ENCODE results near the gene THBS1. TPM values are rescaled to one million over a fixed set of nuclear protein-coding genes. Genes with fewer than 3 reads are reported as not detected.
A peak's percentile ranks its signal among the peaks of the same experiment; 100 is the strongest.

Gene THBS1
- total and polyA plus RNA-seq, 2 experiments from 2014 or later, result 82.9 to 220 TPM

GRCh38 chr15:39597751-39598185 lies 16.9 kb downstream of the THBS1 start:
- H3K4me2 ChIP-seq, result no peak overlapping the region
- H3K9me3 ChIP-seq (ENCODE audit: low read depth), result no peaks in the 10 kb centered on the region
- TF ChIP-seq EZH2 (IDR thresholded peaks at IDR 0.05; ENCODE audit: borderline replicate concordance), result no peak
- TF ChIP-seq EZH2phosphoT487 (IDR thresholded peaks at IDR 0.05; ENCODE audit: low read depth, severe bottlenecking, unreplicated experiment), result no peak
- TF ChIP-seq CTCF (IDR thresholded peaks at IDR 0.05; ENCODE audit: poor library complexity), result no peak
- H3K27ac ChIP-seq, result peak overlapping the region; percentile 68
- no peak for DNase-seq (ENCODE audit: low spot score)
- no peak overlapping the region for H2AFZ ChIP-seq
- H3K27me3 ChIP-seq, result no peaks in the 10 kb centered on the region
- no peaks in the 10 kb centered on the region for H3K36me3 ChIP-seq (replicated peaks; ENCODE audit: insufficient read depth, low read depth)
- no peaks in the 10 kb centered on the region for H3K79me2 ChIP-seq
- H3K9me2 ChIP-seq (replicated peaks; ENCODE audit: insufficient read depth), result no peaks in the 10 kb centered on the region
- no peak overlapping the region for H3K4me3 ChIP-seq
- H4K20me1 ChIP-seq (ENCODE audit: insufficient read depth, poor library complexity, severe bottlenecking), result no peaks in the 10 kb centered on the region
- 94% methylated on average over 6 of the region's 6 CpGs for WGBS (ENCODE audit: low lambda C conversion rate, missing lambda C conversion rate)
- peaks cover 4% of the 10 kb centered on the region for H3K4me1 ChIP-seq (ENCODE audit: insufficient read depth)

GRCh38 chr15:39598186-39598850 lies 17.4 kb downstream of the THBS1 start:
- H3K79me2 ChIP-seq, result no peaks in the 10 kb centered on the region
- H3K9me2 ChIP-seq (replicated peaks; ENCODE audit: insufficient read depth), result no peaks in the 10 kb centered on the region

GRCh38 chr15:39598958-39599845 lies 18.3 kb downstream of the THBS1 start:
- no peak for TF ChIP-seq EZH2 (IDR thresholded peaks at IDR 0.05; ENCODE audit: borderline replicate concordance)
- no peak for TF ChIP-seq CTCF (IDR thresholded peaks at IDR 0.05; ENCODE audit: poor library complexity)
- no peak for TF ChIP-seq EZH2phosphoT487 (IDR thresholded peaks at IDR 0.05; ENCODE audit: low read depth, severe bottlenecking, unreplicated experiment)
- no peaks in the 10 kb centered on the region for H3K9me3 ChIP-seq (ENCODE audit: low read depth)
- no peak overlapping the region for H3K4me3 ChIP-seq
- H3K27ac ChIP-seq, result peak overlapping the region; percentile 50
- H2AFZ ChIP-seq, result no peak overlapping the region
- no peaks in the 10 kb centered on the region for H3K79me2 ChIP-seq
- H3K9me2 ChIP-seq (replicated peaks; ENCODE audit: insufficient read depth), result no peaks in the 10 kb centered on the region
- DNase-seq (ENCODE audit: low spot score), result no peak
- H4K20me1 ChIP-seq (ENCODE audit: insufficient read depth, poor library complexity, severe bottlenecking), result no peaks in the 10 kb centered on the region
- H3K4me2 ChIP-seq, result no peak overlapping the region
- H3K4me1 ChIP-seq (ENCODE audit: insufficient read depth), result peaks cover 4% of the 10 kb centered on the region
- 81% methylated on average over 12 of the region's 12 CpGs for WGBS (ENCODE audit: low lambda C conversion rate, missing lambda C conversion rate)
- H3K36me3 ChIP-seq (replicated peaks; ENCODE audit: insufficient read depth, low read depth), result no peaks in the 10 kb centered on the region
- no peaks in the 10 kb centered on the region for H3K27me3 ChIP-seq

More at GRCh38 chr15:39598186-39598850, 17.4 kb downstream of the THBS1 start:
- no peaks in the 10 kb centered on the region for H4K20me1 ChIP-seq (ENCODE audit: insufficient read depth, poor library complexity, severe bottlenecking)
- H2AFZ ChIP-seq, result no peak overlapping the region
- H3K4me3 ChIP-seq, result no peak overlapping the region
- TF ChIP-seq CTCF (IDR thresholded peaks at IDR 0.05; ENCODE audit: poor library complexity), result no peak
- no peak for TF ChIP-seq EZH2phosphoT487 (IDR thresholded peaks at IDR 0.05; ENCODE audit: low read depth, severe bottlenecking, unreplicated experiment)
- no peak for TF ChIP-seq EZH2 (IDR thresholded peaks at IDR 0.05; ENCODE audit: borderline replicate concordance)
- H3K9me3 ChIP-seq (ENCODE audit: low read depth), result no peaks in the 10 kb centered on the region
- peak overlapping the region; percentile 38 for H3K4me2 ChIP-seq
- WGBS (ENCODE audit: low lambda C conversion rate, missing lambda C conversion rate), result 37% methylated on average over 3 of the region's 3 CpGs
- H3K27ac ChIP-seq, result peak overlapping the region; percentile 68
- H3K4me1 ChIP-seq (ENCODE audit: insufficient read depth), result peaks cover 4% of the 10 kb centered on the region
- no peak for DNase-seq (ENCODE audit: low spot score)
- H3K36me3 ChIP-seq (replicated peaks; ENCODE audit: insufficient read depth, low read depth), result no peaks in the 10 kb centered on the region
- H3K27me3 ChIP-seq, result no peaks in the 10 kb centered on the region
